IPS DF 4.7 (cell line): ENCODE data around the gene BLMH.

Experiments
- DNase-seq: peaks from one replicate; pipeline ENCODE4 v3.0.0-alpha.2; 2013; ENCODE audit warnings: low spot score; ENCODE audit errors: extremely low read depth

BLMH gene

DNA sequence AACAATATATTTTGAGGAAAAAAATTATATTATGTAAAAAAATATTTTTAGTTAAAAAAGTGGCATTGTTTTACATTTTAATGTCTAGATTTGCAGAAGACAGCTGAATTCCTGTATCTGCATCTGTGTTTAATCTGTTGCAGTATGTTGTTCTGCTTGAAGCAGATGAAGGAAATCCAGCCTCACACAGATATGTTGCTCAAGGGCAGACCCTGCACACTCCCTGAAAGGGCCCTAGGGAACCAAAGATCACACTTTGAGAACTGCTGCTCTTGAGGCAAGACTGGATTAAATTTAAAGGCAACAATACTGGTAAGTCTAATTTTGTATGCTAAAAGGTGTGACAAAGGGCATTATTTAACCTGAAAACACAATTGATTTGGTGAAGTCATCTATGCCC, 39.8 kb downstream of the BLMH start:
- no peak for DNase-seq

DNA sequence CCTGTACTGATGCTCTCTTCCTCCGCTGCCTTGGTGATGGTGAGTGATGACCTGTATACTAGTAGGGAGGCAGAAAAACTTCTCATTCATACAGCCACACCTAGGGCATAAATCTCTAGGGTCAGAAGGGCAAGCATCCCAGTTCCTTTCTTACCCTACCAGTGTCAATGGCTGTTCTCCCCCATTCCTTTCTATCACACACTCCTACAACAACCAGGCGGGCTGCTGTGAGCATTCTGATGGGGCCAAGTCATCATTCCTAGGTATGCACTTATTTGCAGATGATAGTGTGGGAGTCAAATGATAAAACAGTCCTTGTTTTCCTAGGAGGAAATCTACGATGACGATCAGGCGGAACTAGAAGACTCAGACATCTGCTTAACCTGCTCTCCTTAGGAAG, 42.3 kb downstream of the BLMH start:
- no peak for DNase-seq

DNA sequence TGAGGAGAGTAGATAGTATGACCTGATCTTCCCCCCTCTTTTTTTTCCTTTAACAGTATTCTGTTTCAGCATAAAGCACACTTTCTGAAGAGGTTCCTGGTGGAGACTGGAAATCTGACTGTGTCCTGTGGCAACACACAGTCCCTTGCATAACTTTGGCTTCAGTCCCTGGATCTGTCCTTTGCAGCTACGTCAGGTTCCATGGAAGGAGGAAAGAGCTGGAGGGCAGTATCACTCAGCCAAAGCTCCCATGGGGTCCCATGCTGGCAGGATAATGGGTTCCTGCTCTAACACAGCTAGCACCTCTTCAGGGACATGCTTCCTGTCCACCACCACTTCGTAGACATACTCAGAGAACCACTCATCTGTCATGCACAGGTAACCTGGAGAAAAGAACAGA, 43.0 kb downstream of the BLMH start:
- no peak for DNase-seq

DNA sequence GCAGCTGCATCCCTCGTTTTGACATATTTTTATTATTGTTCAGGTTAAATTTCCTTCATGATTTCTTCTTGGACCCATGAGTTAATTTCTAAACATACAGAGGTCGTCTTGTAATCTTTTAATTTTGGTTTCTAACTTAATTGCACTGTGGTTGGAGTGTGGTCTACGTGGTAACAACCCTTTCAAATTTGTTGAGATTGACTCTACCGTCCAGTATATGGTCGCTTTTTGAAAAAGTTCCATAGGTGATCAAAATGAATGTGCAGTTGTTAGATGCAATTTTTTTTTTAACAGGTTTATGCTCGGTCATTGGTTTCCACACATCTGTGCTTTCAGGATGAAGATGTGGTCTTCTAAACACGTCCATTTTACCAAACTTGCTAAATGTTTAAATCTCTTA, 45.3 kb downstream of the BLMH start:
- DNase-seq: no peak

DNA sequence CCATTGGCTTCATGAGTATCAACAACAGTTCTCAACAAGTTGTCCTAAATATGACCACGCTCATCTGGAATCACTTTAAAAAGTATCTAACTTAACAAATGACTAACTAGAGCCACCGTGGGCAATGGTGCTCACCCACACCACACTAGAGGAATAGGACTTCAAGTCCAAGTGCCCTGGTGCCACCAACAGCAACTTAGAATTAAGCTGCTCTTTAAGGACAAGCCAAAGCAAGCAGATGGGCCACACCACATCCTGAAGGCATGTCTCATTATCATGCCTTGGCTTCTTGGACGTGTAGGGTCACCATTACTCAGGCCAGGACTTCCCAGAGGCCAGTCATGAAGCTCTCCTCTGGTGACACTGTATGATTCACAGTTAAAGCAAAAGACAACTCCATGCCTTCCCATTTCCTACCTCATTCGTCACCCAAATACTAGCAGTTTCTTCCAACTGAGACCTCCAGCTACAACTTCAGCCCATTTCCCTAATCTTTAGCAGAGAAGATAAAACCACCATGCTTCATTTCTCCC, 46.8 kb downstream of the BLMH start:
- no peak for DNase-seq

DNA sequence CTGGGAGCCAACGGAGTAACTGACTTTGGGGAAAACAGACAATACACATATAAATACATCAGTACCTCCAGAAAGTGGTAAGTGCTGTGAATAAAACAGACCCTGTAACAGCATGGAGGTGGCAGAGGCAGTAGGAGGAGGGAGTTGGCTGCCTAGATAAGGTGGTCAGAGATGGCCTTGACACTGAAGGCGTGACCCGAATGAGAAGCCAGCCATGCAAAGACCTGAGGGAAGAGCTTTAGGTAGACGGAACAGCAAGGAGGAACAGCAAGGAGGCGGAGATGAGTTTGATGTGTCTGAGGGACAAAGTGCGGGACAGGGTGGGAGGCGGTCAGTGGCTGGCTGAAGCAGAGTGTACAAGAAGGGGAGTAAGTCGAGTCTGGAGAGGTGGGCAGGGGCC, 48.2 kb downstream of the BLMH start:
- DNase-seq: no peak

DNA sequence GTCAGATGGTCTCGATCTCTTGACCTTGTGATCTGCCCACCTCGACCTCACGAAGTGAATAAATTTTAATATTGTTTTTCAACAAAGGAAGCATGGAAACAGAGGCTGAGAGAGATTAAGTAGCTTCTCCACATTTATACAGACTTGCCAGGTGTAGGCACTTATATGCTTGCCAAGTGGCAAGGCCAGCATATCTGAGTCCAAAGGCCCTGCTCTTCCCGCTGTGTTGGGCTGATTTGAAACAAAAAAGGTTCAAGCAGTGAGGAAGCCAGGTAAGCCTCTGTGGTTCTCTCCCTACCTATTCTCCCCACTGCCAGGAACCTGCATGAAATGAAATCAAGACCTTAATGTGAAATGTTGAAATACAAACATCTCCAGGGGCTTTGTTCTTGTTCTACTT, 48.7 kb downstream of the BLMH start:
- DNase-seq: no peak

DNA sequence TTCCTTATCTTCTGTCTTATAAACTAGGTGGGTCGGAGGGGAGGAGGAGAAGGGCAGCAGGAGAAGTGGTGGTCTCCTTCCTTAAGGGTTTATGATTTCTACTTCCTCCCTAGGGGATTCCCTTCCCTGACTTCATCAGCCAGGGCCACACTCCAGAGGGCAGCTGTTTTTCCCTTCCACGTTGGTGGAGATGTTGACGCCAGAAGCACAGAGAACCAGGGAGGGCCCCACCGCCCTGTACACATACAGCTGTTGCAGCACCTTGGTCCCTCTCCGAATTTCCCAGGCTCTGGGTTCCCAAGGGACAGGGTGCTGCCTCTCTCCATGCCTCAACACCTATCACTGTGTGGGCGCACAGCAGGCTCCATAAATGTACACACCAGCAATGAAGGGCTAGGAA, 50.7 kb downstream of the BLMH start:
- DNase-seq: no peak

DNA sequence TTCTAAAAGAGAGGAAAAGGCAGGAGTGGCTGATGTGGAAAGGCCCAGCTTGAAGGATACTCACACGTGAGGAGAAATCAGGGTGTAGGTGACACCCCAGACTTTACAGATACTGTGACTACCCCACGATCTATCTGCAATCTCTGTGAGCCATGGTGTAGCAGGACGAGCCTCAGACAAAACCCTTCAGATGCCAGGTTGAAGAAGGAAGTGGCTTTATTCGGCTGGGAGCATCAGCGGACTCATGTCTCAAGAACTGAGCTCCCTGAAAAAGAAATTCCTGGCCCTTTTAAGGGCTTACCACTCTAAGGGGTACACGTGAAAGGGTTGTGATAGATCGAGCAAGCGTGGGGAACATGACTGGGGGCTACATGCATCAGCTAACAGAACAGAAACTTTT, 51.6 kb downstream of the BLMH start:
- DNase-seq: no peak

DNA sequence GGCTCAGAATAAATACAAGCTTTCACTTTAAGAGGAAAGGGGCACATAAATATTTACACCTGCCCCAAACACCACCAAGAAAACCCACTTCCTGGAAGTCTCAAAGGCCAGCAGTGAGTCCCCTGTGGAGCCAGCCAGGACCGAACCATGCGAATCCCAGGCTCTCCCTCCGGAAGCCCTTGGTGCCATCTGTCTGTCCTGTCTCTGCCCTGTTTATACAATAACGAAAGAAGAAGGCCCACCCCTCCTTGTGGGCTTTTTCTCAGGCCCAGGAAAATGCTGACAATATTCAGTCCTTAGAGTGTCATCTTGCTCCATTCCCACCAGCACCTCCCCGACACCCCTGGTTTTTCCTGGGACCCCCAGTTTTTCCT, 52.7 kb downstream of the BLMH start:
- no peak for DNase-seq

DNA sequence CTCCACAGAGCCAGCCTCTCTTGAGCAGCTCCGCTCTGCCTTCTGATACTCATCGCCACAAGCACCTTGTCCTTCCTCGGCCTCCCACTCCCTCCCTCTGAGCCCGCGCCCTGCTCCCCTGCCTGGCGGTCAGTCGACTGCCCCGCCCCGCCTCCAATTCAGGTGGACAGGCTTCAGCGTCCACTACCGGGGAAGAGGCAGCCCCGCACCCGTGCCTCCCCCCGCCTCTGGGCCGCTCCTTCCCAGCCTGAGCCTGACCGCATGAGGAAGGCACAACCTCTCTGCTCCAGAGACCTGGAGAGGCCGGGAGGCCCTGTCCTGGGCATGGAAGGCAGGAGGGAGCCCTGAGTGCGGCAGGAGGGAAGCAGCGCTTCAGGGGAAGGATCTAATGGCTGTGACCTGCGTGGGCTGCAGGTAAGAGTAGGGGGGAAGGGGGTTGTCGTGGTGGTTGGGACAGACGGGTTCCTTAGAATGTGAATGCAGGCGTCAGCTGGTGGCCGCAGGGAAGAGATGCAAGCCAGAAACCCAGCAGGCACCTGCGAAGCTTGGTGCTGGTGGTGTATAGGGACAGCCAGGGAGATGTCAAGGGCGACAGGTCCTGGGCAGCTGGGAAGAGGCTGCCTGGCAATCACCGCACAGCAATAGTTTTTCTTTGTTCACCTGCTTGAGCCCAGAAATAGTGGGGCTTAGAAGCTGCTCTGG, 53.2 kb downstream of the BLMH start:
- DNase-seq: no peak

DNA sequence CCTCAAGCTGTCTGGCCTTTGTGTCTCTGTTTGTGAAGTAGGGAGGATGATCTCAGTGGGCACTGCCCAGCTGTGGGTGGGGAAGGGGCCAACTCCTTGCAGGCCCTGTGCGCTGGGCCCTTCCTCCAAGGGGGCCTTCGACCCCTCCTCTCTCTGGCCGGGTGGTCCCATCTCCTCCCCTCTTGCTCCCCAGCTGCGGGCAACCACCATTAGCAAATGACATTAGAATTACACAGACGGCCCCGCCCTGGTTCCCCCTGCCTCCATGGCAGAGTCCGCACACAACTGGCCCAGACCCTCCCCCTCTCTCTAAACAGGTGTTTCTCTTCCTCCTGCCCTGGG, 53.8 kb downstream of the BLMH start:
- no peak for DNase-seq

DNA sequence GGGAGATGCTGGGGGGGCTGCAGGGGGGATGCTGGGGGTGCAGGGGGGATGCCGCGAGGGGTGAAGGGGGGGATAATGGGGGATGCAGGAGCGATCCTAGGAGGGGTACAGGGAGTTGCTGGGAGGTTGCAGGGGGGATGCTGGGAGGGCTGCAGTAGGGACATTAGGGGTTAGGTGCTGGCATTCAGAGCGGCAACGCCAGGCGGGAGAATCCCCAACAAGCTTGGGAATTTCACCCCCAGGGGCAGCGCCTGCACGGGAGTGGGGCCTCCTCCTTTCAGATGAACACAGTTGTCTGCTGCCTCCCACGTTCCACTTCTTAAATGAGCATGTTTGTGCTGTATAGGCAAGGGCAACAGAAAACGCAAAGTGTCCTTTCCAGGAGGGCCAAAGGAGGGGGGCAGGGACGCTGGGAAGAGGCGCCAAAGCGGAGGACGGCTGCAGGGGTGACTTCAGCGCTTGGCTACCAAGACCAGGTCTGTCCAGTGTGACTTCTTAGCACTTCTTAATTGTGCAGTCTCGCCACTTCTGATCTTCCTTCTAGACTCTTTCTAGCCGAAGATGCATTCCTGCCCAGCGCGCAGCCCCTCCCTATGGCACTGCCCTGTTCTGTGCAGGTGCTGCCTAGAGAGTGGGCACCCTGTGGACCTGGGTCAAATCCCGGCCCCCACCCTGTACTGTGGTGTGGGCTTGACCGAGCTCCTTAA, 54.3 kb downstream of the BLMH start:
- DNase-seq: no peak

DNA sequence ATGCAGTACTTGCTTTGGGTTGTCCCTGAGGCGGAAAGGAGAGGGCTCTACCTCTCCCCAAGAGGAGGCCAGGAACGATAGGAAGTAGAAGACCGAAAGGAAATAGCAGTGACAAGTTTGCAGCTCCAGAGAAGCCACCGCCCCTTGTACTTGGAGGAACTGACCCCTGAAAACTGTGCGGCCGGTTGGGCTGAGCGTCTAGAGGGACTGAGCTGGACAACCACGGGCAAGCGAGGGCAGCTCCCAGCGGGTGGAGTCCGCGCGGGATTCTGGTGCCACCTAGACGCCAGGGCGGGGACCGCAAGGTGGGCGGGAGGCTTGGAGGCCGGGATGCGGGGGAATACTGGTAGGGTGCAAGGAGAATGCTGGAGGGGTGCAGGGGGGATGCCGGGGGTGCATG, 55.0 kb downstream of the BLMH start:
- no peak for DNase-seq

DNA sequence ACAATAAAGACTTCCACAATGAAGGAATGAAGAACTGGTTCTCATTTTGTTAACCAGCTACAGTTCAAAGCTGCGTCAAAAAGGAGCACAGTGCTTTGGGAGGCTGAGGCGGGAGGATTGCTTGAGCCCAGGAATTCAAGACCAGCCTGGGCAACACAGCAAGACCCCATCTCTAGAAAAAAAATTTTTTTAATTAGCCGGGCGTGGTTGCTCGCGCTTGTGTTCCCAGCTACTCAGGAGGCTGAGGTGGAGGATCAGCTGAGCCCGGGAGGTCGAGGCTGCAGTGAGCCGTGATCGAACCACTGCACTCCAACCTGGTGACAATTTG, 55.5 kb downstream of the BLMH start:
- no peak for DNase-seq

DNA sequence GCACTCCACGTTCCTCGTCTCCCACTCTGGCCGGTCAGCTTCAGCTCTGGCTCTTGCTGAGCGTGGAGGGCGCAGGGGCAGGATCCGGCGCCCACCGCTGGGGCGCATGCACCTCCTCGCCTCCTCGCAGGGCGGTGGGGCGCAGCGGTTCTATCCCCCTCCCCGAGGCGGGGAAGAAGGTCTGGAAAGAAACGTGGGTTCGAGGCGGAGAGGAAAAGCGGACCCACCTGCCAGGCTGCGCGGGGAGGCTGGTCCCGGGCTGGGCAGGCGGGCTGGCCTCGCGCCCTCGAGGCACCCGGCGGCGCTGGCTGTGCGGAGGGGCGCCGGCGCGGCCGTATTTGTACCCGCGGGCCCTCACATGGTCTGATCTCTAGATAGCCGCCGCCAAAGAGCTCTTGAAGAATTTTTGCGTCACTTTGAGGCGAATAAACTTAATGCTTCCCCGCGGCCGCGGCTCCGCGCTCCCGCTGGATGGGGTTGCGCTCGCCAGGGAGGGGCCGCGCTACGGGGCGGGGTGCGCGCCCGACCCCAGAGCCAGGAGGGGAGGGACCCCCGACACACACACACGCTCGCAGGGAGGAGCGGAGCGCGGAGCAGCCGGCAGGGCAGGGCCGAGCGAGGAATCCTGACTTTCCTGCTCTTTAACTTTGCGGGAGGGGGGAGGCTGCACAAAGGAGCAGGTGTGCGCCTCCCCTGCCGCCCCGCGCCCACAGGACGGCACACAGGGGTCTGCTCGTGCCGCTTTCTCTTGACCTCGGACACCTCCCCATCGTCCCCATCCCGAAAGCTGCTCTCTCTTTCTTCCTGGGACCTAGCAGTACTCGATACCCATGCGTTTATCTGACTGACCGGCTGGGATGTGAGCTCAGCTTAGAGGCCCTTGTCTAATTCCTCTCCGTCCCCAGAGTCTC, 56.1 kb downstream of the BLMH start, which contains the start of gene SLC6A4:
TSS of gene SLC6A4 (minus strand) at position 312 of the 911 bp plus-strand sequence. CDS start 13,739 bp downstream, outside the sequence.
- no peak for DNase-seq

DNA sequence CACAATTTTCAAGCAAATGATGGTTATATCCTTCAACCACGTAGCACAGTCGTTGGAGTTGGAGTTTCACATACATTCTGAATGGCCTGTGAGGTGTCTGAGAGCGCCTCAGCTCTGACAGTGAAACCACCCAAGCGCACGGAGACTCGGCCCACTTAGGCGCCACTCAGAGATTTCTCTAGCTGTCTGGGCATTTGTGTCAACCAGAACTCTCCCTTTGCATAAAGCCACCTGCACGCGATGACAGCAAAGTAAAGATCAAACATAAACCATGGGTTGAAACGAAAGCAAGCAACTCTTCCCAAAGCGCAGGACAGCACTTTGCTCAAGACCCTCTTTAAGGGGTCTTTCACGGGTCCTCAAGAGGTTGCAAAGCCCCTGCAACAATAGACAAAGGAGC, 56.8 kb downstream of the BLMH start:
- no peak for DNase-seq

DNA sequence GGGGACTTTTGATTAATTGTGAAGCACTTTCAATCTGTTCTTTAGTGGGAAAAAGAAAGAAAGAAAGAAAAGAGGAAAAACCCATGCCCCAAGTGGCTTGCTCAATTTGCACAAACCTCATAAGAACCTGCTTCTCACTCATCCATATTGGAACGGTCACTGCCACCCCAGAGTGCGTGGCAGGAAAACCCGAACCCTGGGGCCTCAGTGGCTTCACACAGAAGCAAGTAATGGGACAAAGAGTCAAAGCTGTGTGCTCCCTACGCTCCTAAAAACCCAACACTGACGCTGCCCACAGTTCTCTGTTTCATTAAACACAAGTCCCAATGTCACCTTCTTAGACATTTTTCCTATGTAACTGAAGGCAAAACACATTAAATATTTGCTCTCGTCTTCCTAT, 57.4 kb downstream of the BLMH start:
- DNase-seq: no peak

DNA sequence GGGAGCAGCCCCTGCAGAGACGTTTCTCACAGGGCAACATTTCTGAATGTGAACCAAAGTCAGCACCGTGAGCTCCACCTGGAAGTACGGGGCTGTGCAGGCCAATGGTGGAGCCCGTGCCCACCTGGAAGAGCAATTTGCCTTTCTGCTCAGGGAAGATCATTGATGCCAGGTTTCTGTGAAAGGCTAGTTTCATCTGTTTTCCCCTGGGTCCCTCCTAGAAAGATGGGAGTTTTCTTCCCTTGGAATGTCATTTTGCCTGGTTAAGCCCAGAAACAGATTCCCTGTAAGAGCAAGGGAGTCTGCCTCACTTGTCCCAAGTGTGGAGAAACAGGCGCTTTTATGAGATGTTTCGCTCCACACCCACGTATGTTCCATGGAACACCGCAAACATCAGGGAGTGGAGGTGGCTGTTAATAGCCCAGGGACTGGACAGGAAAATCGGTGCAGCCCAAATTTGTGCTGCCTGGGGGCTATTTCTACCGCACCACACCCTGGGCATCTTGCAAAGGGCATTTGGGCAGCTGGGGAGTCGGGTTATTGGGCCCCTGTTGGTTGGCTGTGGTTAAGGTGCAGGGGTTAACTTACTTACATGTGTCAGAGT, 58.8 kb downstream of the BLMH start:
- DNase-seq: no peak

DNA sequence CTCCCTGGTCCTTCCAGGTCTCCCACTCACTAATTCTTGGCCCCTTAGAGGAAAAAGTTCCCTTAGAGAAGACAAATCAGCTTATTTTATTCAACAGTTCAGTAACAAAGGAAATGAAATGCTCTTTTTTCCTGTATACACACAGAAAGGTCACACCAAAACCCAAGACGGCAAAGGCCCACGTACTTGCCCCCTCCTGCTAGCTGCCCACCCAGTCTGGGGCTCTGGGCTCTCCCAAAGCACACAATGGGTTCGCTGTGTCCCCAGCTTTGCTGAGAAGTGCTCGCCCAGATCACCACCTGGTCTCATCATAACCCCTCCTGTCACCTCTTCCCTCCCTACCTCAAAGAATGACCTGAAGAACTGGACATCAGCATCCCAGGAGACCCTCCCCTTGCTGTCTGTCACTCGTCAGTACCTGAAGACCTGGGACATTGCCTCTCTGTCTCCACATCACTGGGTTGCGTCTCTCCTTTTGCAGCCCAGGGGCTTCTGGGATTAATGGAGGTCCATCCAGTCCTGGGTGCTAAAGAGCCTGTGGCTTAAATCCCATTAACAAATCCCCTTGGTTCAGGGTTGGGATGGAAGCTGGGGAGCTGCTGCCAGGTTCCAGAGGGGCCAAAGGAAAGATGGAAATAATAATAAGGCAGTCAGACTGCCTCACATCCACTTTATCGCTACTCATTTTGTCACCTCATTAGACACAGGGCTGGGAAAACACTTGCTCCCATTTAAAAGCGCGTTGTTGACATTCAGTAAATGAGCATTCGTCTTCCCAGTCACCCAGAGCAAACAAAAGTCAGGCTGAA, 59.5 kb downstream of the BLMH start:
- no peak for DNase-seq

DNA sequence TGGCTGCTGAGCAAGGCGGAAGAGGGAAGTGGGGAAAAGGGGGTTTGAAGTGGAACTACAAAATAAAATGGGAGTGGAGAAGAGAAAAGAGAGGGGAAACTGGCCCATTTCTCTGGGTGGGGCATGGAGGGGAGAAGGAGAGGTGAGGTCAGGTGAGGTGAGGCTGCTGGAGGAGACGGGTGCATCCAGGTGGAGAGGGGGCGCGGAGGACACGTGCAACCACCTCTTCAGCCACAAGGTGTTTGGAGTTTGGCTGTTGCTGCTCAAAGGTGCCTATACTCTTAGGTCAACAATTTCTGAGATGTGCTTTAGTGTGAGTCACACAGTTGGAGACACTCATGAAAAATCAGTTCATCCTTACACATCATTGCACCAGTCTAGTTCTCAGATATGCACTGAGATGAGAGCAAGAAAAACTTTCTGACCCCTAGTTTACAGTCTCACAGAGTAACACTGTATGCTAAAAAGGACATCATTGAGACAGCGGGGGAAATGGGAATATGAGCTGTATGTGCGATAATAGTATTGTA, 61.1 kb downstream of the BLMH start:
- DNase-seq: no peak
